A673 (cell line): Measurements from ENCODE around the gene CBX7. TPM values are rescaled to one million over a fixed set of nuclear protein-coding genes. Genes with fewer than 3 reads are reported as not detected.
A peak's percentile ranks its signal among the peaks of the same experiment; 100 is the strongest.

ENCODE experiments used
- BruUV-seq: library from RNA; stranded (reverse); fragments of 400-500 nt; replicated peaks from 2 replicates; lab custom pipeline; 2021; lab: Mats Ljungman, UMichigan
- CTCF ChIA-PET: fragments of 300-600 bp; sonication (Branson Sonifier 250); formaldehyde crosslinking; loops from one replicate; lab custom pipeline; 2022; ENCODE audit warnings: antibody characterized with exemption; lab: Charles Lee
- POLR2A ChIA-PET: fragments of 300-600 bp; sonication (Branson Sonifier 250); formaldehyde crosslinking; loops from one replicate; lab custom pipeline; 2022; ENCODE audit warnings: antibody characterized with exemption; ENCODE audit not compliant: low non-redundant PET; lab: Charles Lee
- DNase-seq: peaks from one replicate; pipeline ENCODE4 v3.0.0-alpha.2; 2015; ENCODE audit warnings: low spot score
- H3K27ac ChIP-seq: fragments of 200-600 bp; sonication (generic); 2 replicates; pipeline ENCODE4 v1.5.1; 2016; ENCODE audit warnings: mixed run types, low read depth, mild to moderate bottlenecking, mixed read lengths, antibody characterized with exemption, low read length; ENCODE audit not compliant: poor library complexity, severe bottlenecking
- H3K27me3 ChIP-seq: fragments of 200-600 bp; sonication (generic); replicated peaks from 2 replicates; pipeline ENCODE4 v1.6.1; 2017; ENCODE audit warnings: mixed run types, low read depth, mild to moderate bottlenecking, mixed read lengths, antibody characterized with exemption, low read length; ENCODE audit not compliant: insufficient read depth, poor library complexity
- H3K36me3 ChIP-seq: fragments of 200-600 bp; sonication (generic); 2 replicates; pipeline ENCODE4 v1.6.1; 2016; ENCODE audit warnings: mixed run types, mild to moderate bottlenecking, mixed read lengths, antibody characterized with exemption, low read length; ENCODE audit not compliant: insufficient read depth, poor library complexity, severe bottlenecking
- H3K4me1 ChIP-seq: fragments of 200-600 bp; sonication (generic); 2 replicates; pipeline ENCODE4 v1.6.1; 2017; ENCODE audit warnings: mixed run types, mild to moderate bottlenecking, mixed read lengths, antibody characterized with exemption, low read length; ENCODE audit not compliant: insufficient read depth, poor library complexity, severe bottlenecking
- H3K4me3 ChIP-seq: fragments of 200-600 bp; sonication (generic); 2 replicates; pipeline ENCODE4 v1.5.1; 2016; ENCODE audit warnings: low read depth, mixed run types, mild to moderate bottlenecking, mixed read lengths, low read length; ENCODE audit not compliant: poor library complexity, severe bottlenecking
- H3K9me3 ChIP-seq: fragments of 200-600 bp; sonication (generic); 2 replicates; pipeline ENCODE4 v1.6.1; 2016; ENCODE audit warnings: mixed run types, low read depth, mild to moderate bottlenecking, mixed read lengths, antibody characterized with exemption, low read length; ENCODE audit not compliant: poor library complexity, severe bottlenecking
- EZH2 ChIP-seq: fragments of 200-600 bp; sonication (generic); IDR thresholded peaks from 2 replicates; pipeline ENCODE4 v1.6.1; 2017; ENCODE audit warnings: borderline replicate concordance, low read depth, mild to moderate bottlenecking, mixed read lengths, antibody characterized with exemption, low read length; ENCODE audit not compliant: poor library complexity, severe bottlenecking
- intact Hi-C: fragments of 100-400 bp; cut with micrococcal nuclease; formaldehyde crosslinking; loops from one replicate; pipeline ENCODE4 v1.10.0; 2022; ENCODE audit not compliant: unreplicated experiment
- total RNA-seq: library from RNA; stranded (reverse); gene quantifications from 2 replicates; pipeline ENCODE4 v1.2.3, GENCODE V29; 2021
- TF ChIP-seq, protein P1 (sequence below): fragments of 300-800, 200-600 bp; sonication (generic); conservative IDR thresholded peaks from 2 replicates; pipeline ENCODE4 v1.5.1; 2017; ENCODE audit warnings: low read depth, mild to moderate bottlenecking, antibody characterized with exemption, low read length, moderate library complexity, mixed read lengths

The CBX7 gene
- total RNA-seq, 1 experiment from 2014 or later = 2.8 TPM

DNA sequence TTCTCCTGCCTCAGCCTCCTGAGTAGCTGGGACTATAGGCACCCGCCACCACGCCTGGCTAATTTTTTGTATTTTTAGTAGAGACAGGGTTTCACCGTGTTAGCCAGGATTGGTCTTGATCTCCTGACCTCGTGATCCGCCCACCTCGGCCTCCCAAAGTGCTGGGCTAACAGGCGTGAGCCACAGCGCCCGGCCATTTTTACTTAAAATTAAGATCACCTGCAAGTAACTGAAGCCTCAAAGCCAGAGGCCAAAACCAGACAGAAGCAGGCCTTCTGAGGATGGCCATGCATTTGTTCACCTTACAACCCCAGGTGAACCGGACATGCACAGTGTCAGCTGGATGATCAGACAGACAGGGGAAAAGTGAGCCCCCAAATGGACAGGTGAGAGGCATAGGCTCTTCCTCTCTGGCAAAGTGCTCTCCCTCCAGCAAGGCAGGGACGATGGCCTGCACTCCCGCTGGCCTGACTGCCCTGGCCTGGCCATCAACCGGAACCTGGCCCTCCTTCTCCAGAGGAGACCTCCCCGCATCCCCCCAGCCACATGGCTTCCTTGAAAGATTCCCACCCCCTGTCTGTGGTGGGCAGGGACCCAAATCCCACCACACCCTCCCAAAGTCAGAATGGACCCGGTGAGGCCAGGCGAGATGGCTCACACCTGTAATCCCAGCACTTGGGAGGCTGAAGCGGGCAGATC is 29.6 kb downstream of the CBX7 start:
- BruUV-seq = no TSS peak
- intact Hi-C loops = no loop called here

DNA sequence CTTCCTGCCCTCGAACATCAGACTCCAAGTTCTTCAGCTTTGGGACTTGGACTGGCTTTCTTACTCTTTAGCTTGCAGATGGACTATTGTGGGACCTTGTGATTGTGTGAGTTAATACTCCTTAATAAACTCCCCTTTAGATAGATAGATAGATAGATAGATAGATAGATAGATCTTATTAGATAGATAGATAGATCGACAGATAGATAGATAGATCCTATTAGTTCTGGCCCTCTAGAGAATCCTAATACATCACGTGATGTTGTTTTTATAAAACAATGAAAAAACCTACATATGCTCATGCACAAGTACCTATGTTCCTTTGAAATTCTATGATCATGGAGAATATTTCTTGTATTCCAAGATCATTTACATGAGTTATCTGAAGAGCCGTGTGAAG is 31.5 kb downstream of the CBX7 start:
- Histone ChIP-seq H3K4me3 (no peak overlapping the region), H3K9me3 (no peaks in the 10 kb centered on the region), H3K36me3 (no peaks in the 10 kb centered on the region), H3K27me3 (no peaks in the 10 kb centered on the region), H3K27ac (no peak overlapping the region), H3K4me1 (peaks cover 3% of the 10 kb centered on the region)
- ChIA-PET CTCF (no interaction called here), POLR2A (no interaction called here)
- no peak for DNase-seq
- intact Hi-C loops = no loop called here
- no peak for TF ChIP-seq EZH2
- TF ChIP-seq, protein P1, sequence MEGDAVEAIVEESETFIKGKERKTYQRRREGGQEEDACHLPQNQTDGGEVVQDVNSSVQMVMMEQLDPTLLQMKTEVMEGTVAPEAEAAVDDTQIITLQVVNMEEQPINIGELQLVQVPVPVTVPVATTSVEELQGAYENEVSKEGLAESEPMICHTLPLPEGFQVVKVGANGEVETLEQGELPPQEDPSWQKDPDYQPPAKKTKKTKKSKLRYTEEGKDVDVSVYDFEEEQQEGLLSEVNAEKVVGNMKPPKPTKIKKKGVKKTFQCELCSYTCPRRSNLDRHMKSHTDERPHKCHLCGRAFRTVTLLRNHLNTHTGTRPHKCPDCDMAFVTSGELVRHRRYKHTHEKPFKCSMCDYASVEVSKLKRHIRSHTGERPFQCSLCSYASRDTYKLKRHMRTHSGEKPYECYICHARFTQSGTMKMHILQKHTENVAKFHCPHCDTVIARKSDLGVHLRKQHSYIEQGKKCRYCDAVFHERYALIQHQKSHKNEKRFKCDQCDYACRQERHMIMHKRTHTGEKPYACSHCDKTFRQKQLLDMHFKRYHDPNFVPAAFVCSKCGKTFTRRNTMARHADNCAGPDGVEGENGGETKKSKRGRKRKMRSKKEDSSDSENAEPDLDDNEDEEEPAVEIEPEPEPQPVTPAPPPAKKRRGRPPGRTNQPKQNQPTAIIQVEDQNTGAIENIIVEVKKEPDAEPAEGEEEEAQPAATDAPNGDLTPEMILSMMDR = no peak
- no TSS peak for BruUV-seq

More for the DNA sequence above, 29.6 kb downstream of the CBX7 start:
- Histone ChIP-seq H3K27me3 (no peaks in the 10 kb centered on the region), H3K36me3 (no peaks in the 10 kb centered on the region), H3K27ac (no peak overlapping the region), H3K4me3 (no peak overlapping the region), H3K4me1 (no peaks in the 10 kb centered on the region), H3K9me3 (no peaks in the 10 kb centered on the region)
- ChIA-PET POLR2A (no interaction called here), CTCF (no interaction called here)
- TF ChIP-seq EZH2 = no peak
- TF ChIP-seq, protein P1 = no peak
- DNase-seq = no peak

DNA sequence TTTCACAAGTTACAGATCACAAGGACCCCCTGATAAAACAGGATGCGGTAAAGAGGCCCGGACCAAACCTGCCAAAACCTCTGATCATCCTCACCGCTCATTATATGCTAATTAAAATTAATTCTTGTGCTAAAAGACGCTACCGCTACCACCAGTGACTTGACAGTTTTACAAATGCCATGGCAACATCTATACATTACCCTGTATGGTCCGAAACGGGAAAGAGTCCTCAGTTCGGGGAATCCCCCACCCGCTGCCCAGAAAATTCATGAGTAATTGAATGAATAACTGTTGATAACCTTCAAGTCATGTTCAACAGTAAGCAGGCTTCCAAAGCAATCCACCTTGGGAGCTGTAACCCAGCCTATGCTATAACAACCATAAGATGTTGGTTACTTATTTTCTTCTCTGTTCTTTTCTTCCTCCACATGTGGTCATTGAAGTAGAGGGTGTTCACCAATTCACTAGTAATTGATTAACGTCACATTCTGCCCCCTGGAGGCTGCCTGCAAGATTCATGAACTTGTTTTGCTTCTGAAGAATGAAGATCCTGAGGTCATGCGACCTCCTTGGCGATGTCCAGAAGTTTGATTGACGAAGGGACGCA is 34.8 kb downstream of the CBX7 start:
- POLR2A ChIA-PET = no interaction called here
- H3K4me3 ChIP-seq = no peak overlapping the region
- DNase-seq = peak; percentile 64
- H3K27me3 ChIP-seq = no peaks in the 10 kb centered on the region
- CTCF ChIA-PET = no interaction called here
- no peaks in the 10 kb centered on the region for H3K36me3 ChIP-seq
- BruUV-seq = no TSS peak
- H3K4me1 ChIP-seq = peaks cover 3% of the 10 kb centered on the region
- intact Hi-C loops = loop anchor here (5.0 kb wide), 3 partner anchors 110 to 350 kb away; partner anchors contain the start of gene CBX6
- TF ChIP-seq, protein P1 = peak; percentile 69
- no peak for TF ChIP-seq EZH2
- H3K9me3 ChIP-seq = no peaks in the 10 kb centered on the region
- no peak overlapping the region for H3K27ac ChIP-seq
